Activated effector memory CD4-positive, alpha-beta T cell treated with anti-CD3 and anti-CD28 coated beads, Interleukin-2, amount 50 U/mL, for 16 hours (primary cell): ENCODE results near the gene AKR1E2.
A peak's percentile ranks its signal among the peaks of the same experiment; 100 is the strongest.

Experiments
- DNase-seq: peaks from one replicate; pipeline ENCODE4 v3.0.0-alpha.2; 2020

The AKR1E2 gene

DNA sequence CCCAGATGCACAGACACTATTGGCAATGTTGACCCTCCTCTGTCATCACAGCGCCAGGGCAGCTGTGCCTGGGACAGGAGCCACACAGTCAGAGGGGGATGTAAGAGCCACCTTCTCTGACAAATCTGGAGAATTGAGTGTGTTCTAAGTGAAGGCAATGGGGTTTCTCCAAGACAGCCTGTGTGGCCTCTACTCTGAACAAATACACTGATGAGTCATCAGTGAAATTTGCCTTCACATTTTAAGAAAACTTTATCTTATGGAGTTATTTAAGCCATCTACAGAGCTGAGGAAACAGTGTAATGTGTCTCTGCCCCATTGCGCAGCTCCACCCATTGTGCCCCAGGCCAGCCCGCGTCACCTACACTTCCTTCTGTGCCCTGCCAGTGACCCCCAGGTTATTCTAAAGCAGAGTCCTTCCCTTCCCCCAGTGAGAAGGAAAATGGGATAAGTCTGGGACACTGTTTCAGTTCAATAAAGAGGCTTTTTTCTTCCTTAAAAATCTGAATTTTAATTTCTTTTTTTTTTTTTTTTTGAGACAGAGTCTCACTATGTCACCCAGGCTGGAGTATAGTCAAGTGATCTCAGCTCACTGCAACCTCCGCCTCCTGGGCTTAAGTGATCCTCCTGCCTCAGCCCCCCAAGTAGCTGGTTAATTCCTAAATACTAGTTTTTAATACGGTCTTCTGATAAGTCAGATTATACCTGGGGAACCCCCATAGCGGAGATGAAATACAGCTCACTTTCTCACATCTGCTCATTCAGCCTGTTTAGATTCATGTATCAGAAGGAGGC lies 21.8 kb downstream of the AKR1E2 start:
- no peak for DNase-seq

- no peak for DNase-seq
Measured at GRCh38 chr10:4848356-4849041, 22.5 kb downstream of the AKR1E2 start.

GRCh38 chr10:4849042-4849402 lies 23.0 kb downstream of the AKR1E2 start:
- DNase-seq: no peak

DNA sequence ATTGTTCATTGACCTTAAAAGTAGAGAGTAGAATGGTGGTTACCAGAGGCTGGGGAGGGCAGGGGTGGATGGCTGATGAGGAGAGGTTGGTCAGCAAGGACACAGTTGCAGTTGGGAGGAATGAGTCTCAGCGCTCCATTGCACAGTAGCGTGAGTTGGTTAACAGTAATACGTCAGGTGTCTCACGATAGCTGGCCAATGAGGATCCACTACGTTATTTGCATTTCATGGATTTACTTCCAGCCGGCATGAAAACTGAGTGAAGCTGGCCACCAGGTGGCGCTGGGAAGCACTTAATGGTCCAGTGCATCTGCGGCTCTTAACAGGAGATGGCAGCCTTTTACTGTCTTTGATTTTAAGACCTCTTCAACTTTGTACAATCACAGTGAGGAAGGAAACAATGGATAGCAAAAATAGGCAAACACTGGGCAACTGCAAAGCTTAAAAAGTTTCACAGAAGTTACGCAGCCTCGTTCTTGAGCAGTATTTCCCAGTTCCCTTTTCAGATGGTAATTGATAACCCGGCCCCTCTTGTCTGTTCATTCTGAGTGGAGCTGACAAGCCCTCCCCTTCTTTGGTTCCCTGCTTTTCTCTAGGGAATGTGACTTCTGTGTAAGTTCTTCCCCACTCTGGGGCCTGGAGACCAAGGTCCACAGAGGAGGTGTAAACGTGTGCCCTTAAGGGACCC lies 23.7 kb downstream of the AKR1E2 start:
- peak; percentile 95 for DNase-seq

GRCh38 chr10:4850397-4850796 lies 24.4 kb downstream of the AKR1E2 start:
- DNase-seq: no peak

DNA sequence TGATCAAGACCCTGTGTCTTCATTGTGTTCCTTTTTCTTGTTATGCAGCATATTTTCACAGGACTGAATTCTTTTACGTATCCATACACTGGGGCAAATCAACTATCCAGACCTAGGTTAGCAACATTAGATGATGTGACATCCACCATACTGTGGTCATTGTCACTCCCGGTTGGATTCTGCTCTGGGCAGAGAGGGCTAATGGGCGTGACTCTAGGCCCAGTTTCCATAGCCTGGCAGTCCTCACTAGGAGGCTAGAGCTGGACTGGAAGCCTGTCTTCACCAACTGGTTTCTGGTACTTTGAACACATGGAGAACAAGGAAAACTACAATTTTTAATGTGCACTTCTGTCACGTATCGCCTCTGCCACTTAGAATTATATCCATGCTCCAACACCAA lies 25.2 kb downstream of the AKR1E2 start:
- DNase-seq: no peak

GRCh38 chr10:4851846-4852245 lies 25.8 kb downstream of the AKR1E2 start:
- DNase-seq: no peak

DNA sequence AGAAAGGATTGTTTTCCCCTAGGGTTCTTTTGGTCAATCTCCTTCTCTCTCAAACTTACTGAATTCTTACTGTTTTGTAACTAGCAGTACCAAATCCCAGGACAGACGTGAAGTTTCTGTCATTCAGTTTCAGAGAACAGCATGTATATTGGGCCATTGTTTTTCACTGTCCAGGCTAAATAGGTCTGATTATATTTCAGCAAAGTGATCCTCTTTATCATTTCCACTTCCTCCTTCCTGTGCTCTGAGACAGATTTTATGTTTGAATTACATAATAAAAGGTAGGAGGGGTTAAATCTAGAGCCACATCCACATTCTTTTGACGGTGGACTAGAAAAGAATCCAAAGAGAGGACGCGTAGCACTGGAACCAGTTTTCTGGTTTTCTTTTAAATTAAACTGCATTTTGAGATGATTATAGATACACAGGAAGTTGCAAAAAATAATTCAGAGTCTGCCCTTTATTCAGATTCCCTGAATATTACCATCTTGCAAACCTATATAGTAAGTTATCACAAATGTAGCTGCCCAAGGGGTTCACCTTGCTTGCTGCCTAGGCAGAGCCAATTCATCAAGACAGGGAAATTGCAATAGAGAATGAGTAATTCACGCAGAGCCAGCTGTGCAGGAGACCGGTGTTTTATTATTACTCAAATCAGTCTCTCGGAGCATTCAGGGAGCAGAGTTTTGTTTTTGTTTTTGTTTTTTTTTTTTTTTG lies 40.1 kb downstream of the AKR1E2 start:
- DNase-seq: no peak

DNA sequence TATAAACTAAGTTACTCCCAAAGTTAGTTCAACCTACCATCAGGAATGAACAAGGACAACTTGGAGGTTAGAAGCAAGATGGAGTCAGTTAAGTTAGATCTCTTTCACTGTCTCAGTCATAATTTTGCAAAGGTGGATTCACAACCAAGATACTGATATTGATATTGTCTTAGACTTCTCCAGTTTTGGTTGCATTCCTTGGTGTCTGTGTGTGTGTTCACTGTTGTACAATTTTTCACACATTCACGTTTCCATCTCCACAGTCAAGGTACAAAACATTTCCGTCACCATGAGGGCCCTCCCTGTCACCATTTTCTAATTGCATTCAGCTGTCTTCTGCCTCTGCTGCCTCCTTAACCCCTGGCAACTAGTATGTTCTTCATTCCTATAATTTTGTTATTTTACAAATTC lies 41.1 kb downstream of the AKR1E2 start:
- DNase-seq: no peak

DNA sequence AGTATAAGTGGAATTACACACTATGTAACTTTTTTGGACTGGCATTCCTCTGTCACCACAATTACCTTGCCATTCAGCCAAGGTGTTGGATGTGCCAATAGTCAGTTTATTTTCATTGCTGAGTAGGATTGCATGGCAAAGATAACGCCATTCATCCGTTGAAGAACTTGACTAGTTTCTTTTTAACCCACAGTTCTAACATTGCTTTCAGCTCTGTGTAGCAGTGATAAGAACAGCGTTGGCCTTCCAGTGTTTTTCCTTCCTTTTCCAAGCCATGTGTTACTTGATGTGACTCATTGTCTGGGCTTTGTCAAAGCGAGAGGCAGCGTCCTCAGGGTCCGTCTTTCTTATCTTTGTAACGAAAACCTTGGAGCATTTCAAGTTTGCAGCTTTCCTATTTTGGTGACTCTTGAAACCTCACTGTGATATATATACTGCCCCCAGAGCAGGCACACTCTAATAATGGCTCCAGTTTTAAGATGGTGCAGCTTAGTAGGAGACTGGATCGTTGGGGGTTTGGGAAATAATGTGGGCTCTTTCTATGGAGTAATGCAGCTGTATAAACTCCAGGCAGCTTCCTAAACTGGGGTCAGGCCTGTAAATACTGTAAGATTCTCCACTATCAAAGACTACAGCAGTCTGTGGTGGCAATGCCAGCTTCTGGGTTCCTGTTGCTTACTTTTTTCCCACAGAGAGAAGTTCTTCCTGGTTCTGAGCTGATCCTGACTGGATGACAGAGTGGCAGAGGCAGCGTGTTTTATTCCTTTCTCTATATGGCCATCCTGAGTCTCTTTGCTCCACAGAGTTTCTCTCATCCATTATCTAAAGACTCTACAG lies 41.7 kb downstream of the AKR1E2 start:
- DNase-seq: no peak

- DNase-seq: no peak
Measured at GRCh38 chr10:4868357-4868657, 42.3 kb downstream of the AKR1E2 start.

DNA sequence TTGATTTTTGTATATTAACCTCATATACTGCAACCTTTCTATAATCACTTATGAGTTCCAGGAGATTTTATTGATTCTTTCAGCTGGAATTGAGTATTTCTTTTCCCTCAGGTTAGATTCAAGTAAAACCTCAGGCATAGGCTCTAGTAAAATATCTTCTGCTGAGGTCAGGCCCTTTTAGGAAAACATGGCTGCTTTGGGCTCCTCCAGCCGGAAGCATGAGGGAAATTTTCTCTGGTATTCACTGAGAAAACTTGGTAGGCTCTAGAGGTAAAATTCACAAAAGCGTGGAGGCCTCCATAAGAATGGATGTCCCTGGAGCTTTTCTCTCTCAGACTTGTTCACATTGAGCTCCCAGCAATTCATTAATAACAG lies 56.7 kb downstream of the AKR1E2 start:
- no peak for DNase-seq

GRCh38 chr10:4883079-4883739 lies 57.2 kb downstream of the AKR1E2 start:
- no peak for DNase-seq

GRCh38 chr10:4885162-4885561 lies 59.2 kb downstream of the AKR1E2 start:
- no peak for DNase-seq

- DNase-seq: no peak
Measured at GRCh38 chr10:4887501-4887900, 61.5 kb downstream of the AKR1E2 start.

- no peak for DNase-seq
Measured at GRCh38 chr10:4888236-4888635, 62.2 kb downstream of the AKR1E2 start.

DNA sequence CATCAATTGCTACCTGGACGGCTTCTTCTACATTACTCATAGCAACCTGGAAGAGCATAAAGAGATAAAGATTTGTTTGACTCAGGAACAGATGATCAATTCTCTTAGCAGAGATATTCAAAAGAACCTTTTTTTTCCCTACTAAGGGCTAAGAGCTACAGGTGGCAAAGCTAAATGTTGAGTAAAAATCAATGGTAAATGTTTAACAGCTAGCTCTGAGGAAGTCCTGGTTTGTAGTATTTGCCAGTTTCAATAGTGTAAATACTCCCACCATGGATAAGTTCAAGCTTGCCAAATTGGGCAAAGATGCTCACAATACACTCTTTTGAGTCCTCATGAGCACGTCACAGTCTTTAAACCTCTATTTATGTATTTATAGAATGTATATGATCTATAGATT lies 64.0 kb downstream of the AKR1E2 start:
- no peak for DNase-seq

GRCh38 chr10:4892681-4893080 lies 66.7 kb downstream of the AKR1E2 start:
- DNase-seq: no peak

DNA sequence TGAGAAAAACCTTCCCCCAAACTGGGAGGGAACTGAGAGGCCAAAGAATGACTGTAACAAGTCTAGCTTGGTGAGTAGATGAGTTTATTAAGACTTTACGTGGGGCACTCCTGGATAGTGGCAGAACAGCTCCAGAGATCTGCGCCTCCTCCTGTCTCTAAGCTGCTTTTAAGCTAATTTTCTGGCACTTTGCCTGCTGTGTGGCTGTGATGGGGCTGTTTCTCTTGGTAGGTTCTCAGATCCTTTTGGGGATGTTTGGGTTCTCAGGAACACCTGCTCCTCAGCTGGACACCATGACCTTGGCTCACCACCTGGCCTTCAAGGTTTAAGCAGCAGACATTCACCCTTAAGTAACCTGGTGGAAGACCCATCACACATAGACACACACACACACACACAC lies 68.3 kb downstream of the AKR1E2 start:
- no peak for DNase-seq
